Skeletal muscle satellite cell (primary cell): ENCODE results near the gene GHRHR.

Experiments
- H3K27me3 ChIP-seq: 2 replicates; pipeline ENCODE4 v1.7.0; 2013; ENCODE audit warnings: low read length; ENCODE audit not compliant: control insufficient read depth, insufficient read depth
- H3K36me3 ChIP-seq: 2 replicates; pipeline ENCODE4 v1.7.0; 2013; ENCODE audit warnings: mild to moderate bottlenecking, control low read depth, low read length; ENCODE audit not compliant: insufficient read depth
- H3K4me1 ChIP-seq: 2 replicates; pipeline ENCODE4 v1.7.0; 2013; ENCODE audit warnings: low read length; ENCODE audit not compliant: control insufficient read depth, insufficient read depth
- H3K4me2 ChIP-seq: 2 replicates; pipeline ENCODE4 v1.7.0; 2013; ENCODE audit warnings: mild to moderate bottlenecking, low read length
- H3K4me3 ChIP-seq: 2 replicates; pipeline ENCODE4 v1.7.0; 2013; ENCODE audit warnings: low read length
- H3K9ac ChIP-seq: 2 replicates; pipeline ENCODE4 v1.7.0; 2013; ENCODE audit warnings: mild to moderate bottlenecking, low read depth, low read length, moderate library complexity
- H3K9me3 ChIP-seq: replicated peaks from 2 replicates; pipeline ENCODE4 v1.7.0; 2013; ENCODE audit warnings: mild to moderate bottlenecking, control low read depth, low read length

Gene GHRHR

DNA sequence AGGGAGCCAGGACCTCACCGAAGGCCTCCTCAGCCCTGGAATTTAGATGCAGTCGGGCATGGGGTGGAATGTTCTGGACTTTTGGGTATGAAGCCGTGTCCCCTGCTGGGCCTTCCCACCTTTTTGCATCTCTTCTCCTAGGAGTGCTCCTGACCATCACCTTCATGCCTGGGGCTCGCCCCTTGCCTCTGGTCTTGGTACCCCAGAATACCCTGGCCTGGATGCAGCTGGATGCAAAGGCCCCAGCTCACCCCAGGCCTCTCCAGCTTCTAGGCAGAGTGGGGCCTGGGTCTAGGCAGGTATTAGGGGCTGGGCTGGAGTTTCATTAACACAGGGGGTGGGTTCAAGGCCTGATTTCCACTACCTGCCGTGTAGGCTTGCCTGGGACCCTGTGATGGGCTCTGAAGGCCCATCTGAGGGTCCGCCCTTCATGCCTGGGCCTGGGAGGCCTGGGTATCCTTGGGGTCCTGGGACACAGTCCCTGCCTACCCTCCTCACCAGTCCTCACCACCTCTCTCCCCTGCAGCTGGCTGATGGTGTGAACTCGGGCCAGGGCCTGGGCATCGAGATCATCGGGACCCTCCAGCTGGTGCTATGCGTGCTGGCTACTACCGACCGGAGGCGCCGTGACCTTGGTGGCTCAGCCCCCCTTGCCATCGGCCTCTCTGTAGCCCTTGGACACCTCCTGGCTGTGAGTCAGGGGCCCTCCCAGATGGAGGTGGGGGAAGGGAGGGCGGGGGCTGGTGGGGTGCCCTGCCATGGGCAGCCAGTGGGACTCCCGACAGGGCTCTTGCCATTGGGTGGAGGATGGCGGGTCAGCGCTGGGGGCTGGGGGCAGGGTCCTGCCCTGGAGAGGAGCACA lies 42.0 kb upstream of the GHRHR start:
- Histone ChIP-seq H3K9ac (no peak overlapping the region), H3K4me1 (peaks cover 11% of the 10 kb centered on the region), H3K9me3 (no peaks in the 10 kb centered on the region), H3K36me3 (no peaks in the 10 kb centered on the region), H3K4me3 (no peak overlapping the region), H3K4me2 (no peak overlapping the region), H3K27me3 (no peaks in the 10 kb centered on the region)

DNA sequence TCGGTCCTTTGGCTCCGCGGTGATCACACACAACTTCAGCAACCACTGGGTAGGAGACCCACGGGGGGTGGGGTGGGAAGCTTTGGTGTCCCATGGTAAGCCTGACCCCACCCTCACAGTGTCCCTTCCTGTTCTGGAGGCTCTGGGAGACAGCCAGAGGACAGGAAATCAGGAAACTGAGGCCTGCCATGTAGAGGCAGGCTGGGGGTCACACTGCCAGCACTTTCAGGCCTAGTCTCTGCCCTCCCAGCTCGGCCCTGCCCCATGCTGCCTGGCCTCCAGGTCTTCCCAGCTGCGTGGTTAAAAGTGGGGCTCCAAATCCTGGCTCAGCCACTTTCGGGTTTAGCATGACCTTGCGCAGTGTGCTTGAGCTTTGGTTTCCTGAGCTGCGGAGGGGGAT lies 41.2 kb upstream of the GHRHR start:
- Histone ChIP-seq H3K36me3 (no peaks in the 10 kb centered on the region), H3K9ac (no peak overlapping the region), H3K4me1 (peaks cover 11% of the 10 kb centered on the region), H3K27me3 (no peaks in the 10 kb centered on the region), H3K4me3 (no peak overlapping the region), H3K9me3 (peaks cover 6% of the 10 kb centered on the region), H3K4me2 (no peak overlapping the region)

- Histone ChIP-seq H3K36me3 (no peaks in the 10 kb centered on the region), H3K4me2 (no peak overlapping the region), H3K27me3 (no peaks in the 10 kb centered on the region), H3K4me3 (no peak overlapping the region), H3K9ac (no peak overlapping the region), H3K9me3 (peaks cover 6% of the 10 kb centered on the region), H3K4me1 (peaks cover 11% of the 10 kb centered on the region)
These were observed 40.6 kb upstream of the GHRHR start for GRCh38 chr7:30923009-30923773.

- Histone ChIP-seq H3K4me3 (no peak overlapping the region), H3K27me3 (no peaks in the 10 kb centered on the region), H3K4me2 (no peak overlapping the region), H3K9me3 (peaks cover 6% of the 10 kb centered on the region), H3K9ac (no peak overlapping the region), H3K4me1 (peaks cover 11% of the 10 kb centered on the region), H3K36me3 (no peaks in the 10 kb centered on the region)
These were observed 39.9 kb upstream of the GHRHR start for GRCh38 chr7:30923774-30924413.

- H3K36me3 ChIP-seq: no peaks in the 10 kb centered on the region
- no peak overlapping the region for H3K9ac ChIP-seq
- no peak overlapping the region for H3K4me2 ChIP-seq
- H3K27me3 ChIP-seq: peaks cover 2% of the 10 kb centered on the region
- peaks cover 6% of the 10 kb centered on the region for H3K9me3 ChIP-seq
- peaks cover 11% of the 10 kb centered on the region for H3K4me1 ChIP-seq
- no peak overlapping the region for H3K4me3 ChIP-seq
These were observed 39.1 kb upstream of the GHRHR start for GRCh38 chr7:30924624-30925023.

- Histone ChIP-seq H3K27me3 (peaks cover 5% of the 10 kb centered on the region), H3K4me2 (no peak overlapping the region), H3K36me3 (no peaks in the 10 kb centered on the region), H3K9ac (no peak overlapping the region), H3K9me3 (peaks cover 6% of the 10 kb centered on the region), H3K4me1 (peaks cover 11% of the 10 kb centered on the region), H3K4me3 (no peak overlapping the region)
These were observed 38.6 kb upstream of the GHRHR start for GRCh38 chr7:30925117-30925516.

GRCh38 chr7:30925913-30926312 lies 37.8 kb upstream of the GHRHR start:
- no peak overlapping the region for H3K9ac ChIP-seq
- H3K36me3 ChIP-seq: no peaks in the 10 kb centered on the region
- H3K4me3 ChIP-seq: no peak overlapping the region
- H3K9me3 ChIP-seq: peaks cover 6% of the 10 kb centered on the region
- peaks cover 5% of the 10 kb centered on the region for H3K27me3 ChIP-seq
- no peak overlapping the region for H3K4me2 ChIP-seq
- H3K4me1 ChIP-seq: peaks cover 9% of the 10 kb centered on the region

DNA sequence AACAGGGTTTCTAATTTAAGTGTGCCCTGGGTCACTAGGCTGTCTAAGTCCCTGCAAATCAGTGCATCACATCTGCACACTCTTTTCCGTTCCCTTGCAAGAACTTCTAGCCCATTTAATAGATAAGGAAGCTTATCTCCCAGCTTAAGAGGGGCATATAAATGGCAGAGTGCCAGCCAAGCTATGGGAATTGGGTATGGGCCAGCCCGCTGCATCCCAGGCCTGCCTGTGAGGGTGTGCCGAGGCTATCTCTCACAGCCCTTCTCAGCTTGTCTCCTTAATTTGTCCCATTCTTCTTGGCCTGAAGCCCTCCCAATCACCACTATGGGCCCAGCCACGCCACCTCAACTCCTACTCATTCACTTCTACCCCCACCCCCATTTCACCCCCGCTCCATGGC lies 37.4 kb upstream of the GHRHR start:
- Histone ChIP-seq H3K9me3 (peaks cover 6% of the 10 kb centered on the region), H3K36me3 (no peaks in the 10 kb centered on the region), H3K27me3 (peaks cover 8% of the 10 kb centered on the region), H3K9ac (no peak overlapping the region), H3K4me1 (peaks cover 7% of the 10 kb centered on the region), H3K4me2 (no peak overlapping the region), H3K4me3 (no peak overlapping the region)

GRCh38 chr7:30927040-30927439 lies 36.7 kb upstream of the GHRHR start:
- peaks cover 10% of the 10 kb centered on the region for H3K4me1 ChIP-seq
- no peaks in the 10 kb centered on the region for H3K36me3 ChIP-seq
- H3K27me3 ChIP-seq: peaks cover 13% of the 10 kb centered on the region
- no peak overlapping the region for H3K4me3 ChIP-seq
- H3K9me3 ChIP-seq: peaks cover 6% of the 10 kb centered on the region
- H3K9ac ChIP-seq: no peak overlapping the region
- no peak overlapping the region for H3K4me2 ChIP-seq

DNA sequence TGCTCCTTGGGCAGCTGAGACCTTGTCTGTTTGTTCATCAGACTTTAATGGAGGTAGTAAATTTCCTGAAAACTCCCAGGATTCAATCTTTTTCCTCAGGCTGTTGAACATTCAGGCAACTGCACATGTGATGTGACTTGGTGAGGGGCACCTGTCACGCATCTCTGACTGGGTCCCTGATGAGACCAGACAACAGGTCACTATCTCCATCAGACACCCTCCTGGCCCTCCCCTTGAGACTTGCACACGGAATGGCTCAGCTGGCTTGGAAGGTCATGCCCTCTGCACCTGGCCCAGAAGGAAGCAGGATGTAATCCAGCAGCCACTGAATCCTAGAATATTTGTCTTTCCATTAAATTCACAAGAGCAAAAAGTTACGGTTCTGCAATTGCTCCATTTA lies 36.2 kb upstream of the GHRHR start:
- Histone ChIP-seq H3K36me3 (no peaks in the 10 kb centered on the region), H3K9ac (no peak overlapping the region), H3K9me3 (peaks cover 6% of the 10 kb centered on the region), H3K4me3 (no peak overlapping the region), H3K27me3 (peaks cover 17% of the 10 kb centered on the region), H3K4me1 (peaks cover 15% of the 10 kb centered on the region), H3K4me2 (no peak overlapping the region)

GRCh38 chr7:30928254-30928872 lies 35.4 kb upstream of the GHRHR start:
- no peak overlapping the region for H3K4me2 ChIP-seq
- no peak overlapping the region for H3K9ac ChIP-seq
- H3K4me3 ChIP-seq: no peak overlapping the region
- peaks cover 15% of the 10 kb centered on the region for H3K4me1 ChIP-seq
- peaks cover 6% of the 10 kb centered on the region for H3K9me3 ChIP-seq
- H3K27me3 ChIP-seq: peaks cover 17% of the 10 kb centered on the region
- no peaks in the 10 kb centered on the region for H3K36me3 ChIP-seq
